NCI-H524 treated with DMSO at 0.1 percent for 48 hours (cell line): ENCODE results near the gene CHDH.
A peak's percentile ranks its signal among the peaks of the same experiment; 100 is the strongest.

Source experiments
- DNase-seq: peaks from one replicate; lab custom pipeline; 2025; lab: John Stamatoyannopoulos, UW

Gene CHDH

GRCh38 chr3:53789459-53789858 is 56.8 kb downstream of the CHDH start:
- no peak for DNase-seq

DNA sequence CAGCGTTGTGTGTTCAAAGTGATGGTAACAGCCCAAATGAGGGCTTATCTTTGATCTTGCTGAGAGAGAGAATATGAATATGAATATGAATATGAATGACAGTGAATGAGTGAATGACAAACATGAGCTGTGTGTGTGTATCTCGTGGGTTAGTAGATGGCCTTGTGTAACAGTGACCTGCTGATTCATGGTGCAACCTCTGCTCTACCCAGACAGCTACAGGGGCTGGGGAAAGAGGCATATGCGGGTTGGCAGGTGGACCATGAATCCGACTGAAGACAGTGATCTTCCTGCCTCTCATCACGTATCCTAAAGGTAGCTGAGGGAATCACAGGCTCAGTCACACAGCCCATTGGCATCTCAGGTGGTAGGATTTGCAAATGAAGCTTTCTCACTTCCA is 58.2 kb downstream of the CHDH start:
- DNase-seq = no peak

DNA sequence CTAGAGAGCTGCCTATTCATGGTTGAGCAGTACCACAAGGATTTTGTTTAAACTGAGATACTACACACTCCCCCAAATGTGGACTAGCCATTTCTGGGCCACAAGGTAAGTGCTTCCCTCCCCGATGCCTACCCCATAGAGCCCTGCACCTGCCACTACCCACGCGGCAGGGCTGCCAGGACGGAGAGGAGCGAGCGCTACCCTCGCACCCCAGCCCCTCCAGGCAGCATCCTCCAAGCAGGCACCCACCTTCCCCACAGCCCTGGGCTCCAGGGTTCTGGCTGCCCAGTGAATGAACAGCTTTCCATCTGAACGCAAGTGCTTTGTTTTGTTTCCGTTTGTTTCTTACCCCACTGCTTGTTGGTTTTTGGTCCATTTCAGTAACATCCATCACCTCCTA is 59.2 kb downstream of the CHDH start:
- no peak for DNase-seq

- DNase-seq = no peak
Measured at GRCh38 chr3:53780806-53781205, 65.4 kb downstream of the CHDH start.

DNA sequence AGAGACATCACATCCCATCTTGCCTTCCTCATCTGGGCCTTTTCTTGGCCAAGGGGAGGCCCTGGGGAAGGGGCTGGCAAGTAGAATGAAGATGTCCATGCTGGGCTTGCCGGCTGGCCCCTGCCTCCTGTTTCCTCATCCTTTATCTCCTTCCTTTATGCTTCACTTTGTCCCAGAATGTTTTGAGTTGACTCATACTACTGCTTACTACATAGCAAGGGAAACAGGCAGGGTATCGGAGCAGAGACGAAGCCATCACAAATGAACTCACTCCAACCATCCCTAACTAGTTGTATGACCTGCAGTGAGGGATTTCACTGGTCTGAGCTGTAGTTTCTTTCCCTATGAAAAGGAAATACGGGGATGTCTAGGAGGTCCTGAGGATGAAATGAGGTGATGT is 66.0 kb downstream of the CHDH start:
- DNase-seq = no peak

- no peak for DNase-seq
Measured at GRCh38 chr3:53778153-53778552, 68.1 kb downstream of the CHDH start.

- no peak for DNase-seq
Measured at GRCh38 chr3:53777468-53777867, 68.8 kb downstream of the CHDH start.

DNA sequence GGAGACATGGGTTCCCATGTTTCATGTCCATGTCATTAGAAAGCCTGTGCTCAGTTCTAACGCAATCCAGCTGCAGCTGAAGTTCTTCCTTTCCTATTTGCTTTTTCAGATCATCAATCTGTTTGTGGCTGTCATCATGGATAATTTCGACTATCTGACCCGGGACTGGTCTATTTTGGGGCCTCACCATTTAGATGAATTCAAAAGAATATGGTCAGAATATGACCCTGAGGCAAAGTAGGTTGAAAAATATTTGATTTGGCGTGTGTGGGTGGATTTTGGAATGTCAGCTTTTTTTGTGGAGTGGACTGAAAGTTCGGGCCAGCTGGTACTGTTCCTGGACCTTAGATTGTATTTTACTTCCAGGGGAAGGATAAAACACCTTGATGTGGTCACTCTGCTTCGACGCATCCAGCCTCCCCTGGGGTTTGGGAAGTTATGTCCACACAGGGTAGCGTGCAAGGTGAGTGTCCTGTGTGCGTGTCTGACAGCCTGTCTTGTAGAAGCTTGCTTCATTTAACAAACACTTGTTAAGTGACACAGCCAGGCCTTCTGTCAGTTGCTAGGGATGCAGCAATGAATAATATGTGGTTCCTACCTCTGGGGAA is 69.6 kb downstream of the CHDH start:
- DNase-seq = no peak

DNA sequence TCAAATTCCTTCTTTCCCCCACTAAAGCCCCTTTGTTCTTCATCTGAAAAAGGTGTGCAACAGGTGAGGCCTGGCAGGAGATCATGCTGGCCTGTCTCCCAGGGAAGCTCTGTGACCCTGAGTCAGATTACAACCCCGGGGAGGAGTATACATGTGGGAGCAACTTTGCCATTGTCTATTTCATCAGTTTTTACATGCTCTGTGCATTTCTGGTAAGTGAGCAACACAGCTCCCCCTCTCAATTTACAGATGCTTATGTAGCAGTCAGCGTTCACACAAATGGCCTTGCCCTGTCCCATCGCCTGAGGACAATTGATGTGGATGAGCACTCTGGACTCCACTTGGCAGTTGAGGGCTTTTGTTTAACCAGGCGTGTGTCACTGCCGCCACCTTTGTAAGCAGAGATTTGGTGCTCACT is 70.4 kb downstream of the CHDH start:
- no peak for DNase-seq

- DNase-seq = no peak
Measured at GRCh38 chr3:53775018-53775417, 71.2 kb downstream of the CHDH start.

- DNase-seq = no peak
Measured at GRCh38 chr3:53774414-53774813, 71.8 kb downstream of the CHDH start.

DNA sequence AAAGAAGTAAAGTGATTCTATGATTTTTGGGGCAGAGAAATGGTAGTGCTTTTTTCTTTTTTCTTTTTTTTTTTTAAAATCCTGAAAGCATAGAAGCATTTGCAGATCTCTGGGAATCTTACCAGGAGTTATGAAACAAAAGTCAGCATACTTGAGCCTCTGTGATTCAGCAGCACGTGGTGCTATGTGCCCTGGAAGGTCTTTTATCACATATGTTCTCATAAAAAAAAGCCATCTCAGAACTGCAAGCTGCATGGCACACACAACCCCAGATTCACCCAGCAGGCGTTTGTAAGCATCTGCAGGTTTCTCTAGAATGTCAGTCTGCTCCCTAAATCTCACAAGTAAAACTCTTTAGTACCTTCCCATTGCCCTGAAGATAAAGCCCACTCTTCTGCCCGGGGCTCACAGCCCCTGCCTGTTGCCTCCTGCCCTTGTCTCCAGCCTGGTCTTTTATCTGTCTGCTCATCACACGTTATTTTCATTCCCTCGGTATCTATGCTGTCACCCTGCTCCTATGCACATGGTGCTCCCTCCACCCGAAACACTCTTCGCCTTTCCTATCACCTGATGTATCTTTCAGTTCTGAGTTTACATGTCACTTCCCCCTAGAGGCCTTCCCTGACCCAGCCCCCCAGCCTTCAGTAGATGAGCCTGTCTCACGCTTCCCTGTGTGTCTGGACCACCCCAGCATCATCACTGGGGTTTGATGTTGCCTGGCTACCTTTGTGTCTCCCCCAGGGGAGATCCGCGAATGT is 72.4 kb downstream of the CHDH start:
- DNase-seq = no peak

DNA sequence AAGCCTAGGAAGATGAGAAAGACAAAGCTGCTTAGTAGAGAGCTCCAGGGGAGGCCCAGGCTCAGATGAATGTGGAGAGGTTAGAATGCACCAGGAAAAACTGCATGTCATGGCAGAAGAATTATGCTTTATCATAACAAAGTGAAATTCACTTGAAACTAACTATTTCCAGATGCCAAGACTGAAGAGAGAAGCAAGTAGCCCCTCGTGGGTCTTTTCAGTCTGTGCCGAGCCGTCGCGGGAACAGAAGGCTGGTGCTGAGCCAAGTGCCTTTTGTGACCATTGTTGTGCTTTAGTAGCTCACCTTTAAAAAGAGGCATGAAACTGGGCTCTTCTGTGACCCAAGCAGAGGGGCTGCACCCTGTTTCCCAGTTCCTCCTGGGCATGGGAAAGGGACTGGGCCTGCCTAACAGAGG is 73.2 kb downstream of the CHDH start:
- no peak for DNase-seq

GRCh38 chr3:53772562-53772961 is 73.7 kb downstream of the CHDH start:
- DNase-seq = no peak

DNA sequence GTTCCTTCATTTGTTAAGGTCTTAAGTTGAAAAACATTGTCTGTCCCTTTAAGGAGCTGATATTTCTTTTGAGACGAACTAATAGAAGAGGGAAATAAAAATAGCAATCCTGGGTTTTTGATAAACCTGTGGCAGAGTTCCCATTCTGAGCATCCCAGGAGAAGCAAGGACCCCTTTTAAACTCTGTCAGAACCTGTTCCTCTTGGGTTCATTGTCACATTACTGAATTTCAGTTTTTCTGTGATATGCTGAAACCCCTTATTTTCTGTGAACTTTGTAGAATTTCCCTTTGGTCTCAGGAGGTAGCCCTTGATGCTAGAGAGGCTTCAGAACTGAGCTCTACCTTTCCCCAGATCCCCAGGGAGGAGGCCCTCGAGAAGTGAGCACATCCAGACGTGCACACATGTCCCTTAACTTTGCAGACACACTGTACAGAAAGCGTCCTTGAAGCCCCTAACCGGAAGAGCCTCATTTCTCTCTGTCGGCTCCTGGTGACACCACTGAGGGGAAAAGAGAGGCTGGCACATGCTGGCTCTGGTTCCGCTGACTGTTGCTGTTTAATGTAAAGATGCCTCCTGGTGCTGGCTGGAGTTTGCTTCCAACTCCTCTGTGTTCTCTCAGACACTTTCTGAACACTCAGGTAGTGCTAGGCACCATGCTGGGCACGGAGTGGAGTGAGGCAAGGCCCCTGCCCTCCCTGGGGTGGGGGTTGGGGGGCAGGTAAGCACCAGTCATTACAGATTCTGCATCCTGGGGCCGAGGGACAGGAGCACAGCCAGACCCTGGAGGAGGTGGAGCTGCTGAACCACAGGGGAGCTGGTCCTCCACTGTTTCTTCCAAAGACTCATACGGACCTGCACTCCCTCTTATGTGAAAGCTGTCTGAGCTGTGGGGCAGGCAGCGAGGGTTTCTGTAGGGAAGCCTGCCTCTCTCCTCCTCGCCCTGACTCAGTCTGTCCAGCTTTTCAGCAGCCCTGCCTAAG is 77.5 kb downstream of the CHDH start:
- DNase-seq = no peak

DNA sequence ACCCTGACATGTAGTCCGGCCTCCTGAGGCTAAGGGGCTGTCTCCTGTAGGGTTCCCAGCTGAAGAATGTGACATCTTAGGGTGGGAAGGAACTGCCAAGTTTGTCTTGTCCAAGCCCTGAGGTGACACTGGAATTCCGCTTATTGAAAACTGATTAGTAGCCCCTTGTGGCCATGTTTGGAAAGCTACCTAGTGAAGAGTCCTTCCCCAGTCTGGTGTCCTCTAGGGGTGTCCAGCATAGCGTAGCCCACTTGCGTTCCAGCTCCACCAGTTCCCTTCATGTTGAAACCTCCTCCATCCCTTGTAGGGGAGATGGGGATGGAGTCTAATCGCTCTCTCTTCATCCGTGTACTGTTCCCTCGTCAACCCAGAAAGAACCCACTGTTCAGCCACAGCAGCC is 79.5 kb downstream of the CHDH start:
- no peak for DNase-seq

- no peak for DNase-seq
Measured at GRCh38 chr3:53765753-53766152, 80.5 kb downstream of the CHDH start.

- peak; percentile 69 for DNase-seq
Measured at GRCh38 chr3:53764026-53764775, 82.0 kb downstream of the CHDH start.

GRCh38 chr3:53763353-53763752 is 82.9 kb downstream of the CHDH start:
- DNase-seq = no peak
